ENCODE measurements around the gene PHKG2.

GRCh38 chr16:30741461-30741914 lies 6.7 kb upstream of the PHKG2 start:
- TF ChIP-seq CTCF (conservative IDR thresholded peaks at IDR 0.05; ENCODE audit: low read depth, low read length) (no peak), EZH2 (IDR thresholded peaks at IDR 0.05; ENCODE audit: borderline replicate concordance, low read depth, low read length, poor library complexity, severe bottlenecking) (no peak)
